NB4 (cell line): ENCODE data around the gene ENO3.

Experiments used
- MAX ChIP-seq: IDR thresholded peaks from 2 replicates; pipeline ENCODE4 v1.6.1; 2011; ENCODE audit warnings: low read depth, low read length
- MYC ChIP-seq: IDR thresholded peaks from 2 replicates; pipeline ENCODE4 v1.6.1; 2011; ENCODE audit warnings: low read depth, low read length
- POLR2A ChIP-seq: IDR thresholded peaks from 2 replicates; pipeline ENCODE4 v1.6.1; 2011; ENCODE audit warnings: mild to moderate bottlenecking; ENCODE audit not compliant: insufficient read length; ENCODE audit errors: extremely low read depth
- TF ChIP-seq, protein P1 (sequence below): IDR thresholded peaks from one replicate; pipeline ENCODE4 v1.5.1; 2012; ENCODE audit warnings: low read depth, low read length

DNA sequence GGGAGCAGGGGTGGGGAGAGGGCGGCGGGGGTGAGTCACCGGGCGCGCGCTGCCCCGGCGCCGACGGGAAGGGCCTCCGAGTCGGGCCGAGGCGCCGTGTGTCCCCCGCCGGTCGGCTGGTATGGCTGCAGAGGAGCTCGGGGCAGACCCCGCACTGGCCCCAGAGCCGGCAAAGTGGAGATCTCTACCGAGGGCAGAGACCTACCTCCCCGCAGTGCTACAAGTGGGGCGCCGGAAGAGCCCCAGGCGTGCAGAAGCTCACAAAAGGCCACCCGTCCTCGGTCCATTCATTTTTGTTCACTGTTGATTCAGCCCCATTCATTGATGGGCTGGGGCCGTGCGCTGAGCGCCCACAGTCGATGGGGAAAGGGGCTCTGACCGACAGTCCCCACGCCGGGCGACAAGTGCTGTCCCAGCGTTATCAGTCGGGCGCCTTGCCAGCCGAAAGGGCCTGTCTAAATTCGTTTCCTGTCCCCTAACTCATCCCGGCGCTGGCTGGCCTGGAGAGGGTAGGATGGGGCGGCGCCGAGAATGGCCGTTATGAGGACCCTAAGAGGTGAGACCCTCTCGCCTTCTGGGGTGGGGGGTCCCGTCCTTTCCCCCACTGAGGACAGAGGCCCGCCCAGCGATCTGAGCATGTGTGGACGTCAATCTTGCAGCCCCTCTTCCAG lies 709 bp upstream of the ENO3 start:
- TF ChIP-seq, protein P1, sequence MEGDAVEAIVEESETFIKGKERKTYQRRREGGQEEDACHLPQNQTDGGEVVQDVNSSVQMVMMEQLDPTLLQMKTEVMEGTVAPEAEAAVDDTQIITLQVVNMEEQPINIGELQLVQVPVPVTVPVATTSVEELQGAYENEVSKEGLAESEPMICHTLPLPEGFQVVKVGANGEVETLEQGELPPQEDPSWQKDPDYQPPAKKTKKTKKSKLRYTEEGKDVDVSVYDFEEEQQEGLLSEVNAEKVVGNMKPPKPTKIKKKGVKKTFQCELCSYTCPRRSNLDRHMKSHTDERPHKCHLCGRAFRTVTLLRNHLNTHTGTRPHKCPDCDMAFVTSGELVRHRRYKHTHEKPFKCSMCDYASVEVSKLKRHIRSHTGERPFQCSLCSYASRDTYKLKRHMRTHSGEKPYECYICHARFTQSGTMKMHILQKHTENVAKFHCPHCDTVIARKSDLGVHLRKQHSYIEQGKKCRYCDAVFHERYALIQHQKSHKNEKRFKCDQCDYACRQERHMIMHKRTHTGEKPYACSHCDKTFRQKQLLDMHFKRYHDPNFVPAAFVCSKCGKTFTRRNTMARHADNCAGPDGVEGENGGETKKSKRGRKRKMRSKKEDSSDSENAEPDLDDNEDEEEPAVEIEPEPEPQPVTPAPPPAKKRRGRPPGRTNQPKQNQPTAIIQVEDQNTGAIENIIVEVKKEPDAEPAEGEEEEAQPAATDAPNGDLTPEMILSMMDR = no peak
- peak; percentile 17 for TF ChIP-seq POLR2A
- TF ChIP-seq MAX = no peak
- no peak; the same call in 1 of the 2 replicates for TF ChIP-seq MYC
